WTC11 (cell line): ENCODE data around the gene LCNL1. TPM values are rescaled to one million over a fixed set of nuclear protein-coding genes. Genes with fewer than 3 reads are reported as not detected.
A peak's percentile ranks its signal among the peaks of the same experiment; 100 is the strongest.

Source experiments
- ATAC-seq: fragments of 200-7000 bp; cut with Tn5 transposase; 2 replicates; pipeline ENCODE4 v1.10.0; 2021; ENCODE audit warnings: mild to moderate bottlenecking, moderate library complexity
- CTCF ChIA-PET: fragments of 300-600 bp; sonication (Branson Sonifier 250); formaldehyde crosslinking; loops from one replicate; lab custom pipeline; 2021; ENCODE audit warnings: antibody characterized with exemption; lab: Charles Lee
- POLR2A ChIA-PET: fragments of 350-600 bp; sonication (Branson Sonifier 250); formaldehyde crosslinking; loops from one replicate; lab custom pipeline; 2021; ENCODE audit warnings: antibody characterized with exemption; lab: Charles Lee
- DNase-seq: peaks from one replicate; pipeline ENCODE4 v3.0.0; 2021; ENCODE audit warnings: low spot score
- H3K27ac Mint-ChIP-seq: 2 replicates; pipeline ENCODE4 v1.8.0; 2021; ENCODE audit warnings: mixed read lengths
- H3K27me3 Mint-ChIP-seq: 2 replicates; pipeline ENCODE4 v1.8.0; 2021; ENCODE audit warnings: low read depth, mild to moderate bottlenecking, moderate library complexity, mixed read lengths
- H3K36me3 Mint-ChIP-seq: 2 replicates; pipeline ENCODE4 v1.8.0; 2021; ENCODE audit warnings: mixed read lengths
- H3K4me1 Mint-ChIP-seq: 2 replicates; pipeline ENCODE4 v1.8.0; 2022; ENCODE audit warnings: mixed read lengths
- H3K4me3 Mint-ChIP-seq: 2 replicates; pipeline ENCODE4 v1.8.0; 2021; ENCODE audit warnings: mild to moderate bottlenecking, moderate library complexity, mixed read lengths
- H3K9me3 Mint-ChIP-seq: 2 replicates; pipeline ENCODE4 v1.8.0; 2021; ENCODE audit warnings: mixed read lengths
- AR ChIP-seq: fragments of 250-450 bp; sonication (Bioruptor Pico); IDR thresholded peaks from 2 replicates; pipeline ENCODE4 v1.9.0; 2021; ENCODE audit warnings: mild to moderate bottlenecking
- ATF1 ChIP-seq: sonication (generic); formaldehyde crosslinking; IDR thresholded peaks from 2 replicates; pipeline ENCODE4 v1.8.1; 2023; ENCODE audit warnings: mild to moderate bottlenecking, moderate library complexity, missing genetic modification reagents
- ATF6 ChIP-seq: sonication (generic); formaldehyde crosslinking; IDR thresholded peaks from 2 replicates; pipeline ENCODE4 v1.8.1; 2023; ENCODE audit warnings: mild to moderate bottlenecking, missing genetic modification reagents
- CBFB ChIP-seq: sonication (generic); formaldehyde crosslinking; IDR thresholded peaks from 2 replicates; pipeline ENCODE4 v1.8.1; 2022; ENCODE audit warnings: mild to moderate bottlenecking, low read depth, missing genetic modification reagents
- CDX4 ChIP-seq: fragments of 250-450 bp; sonication (Bioruptor Pico); IDR thresholded peaks from 2 replicates; pipeline ENCODE4 v1.9.0; 2021; ENCODE audit warnings: moderate library complexity, mild to moderate bottlenecking, inconsistent platforms, borderline replicate concordance
- E2F1 ChIP-seq: sonication (generic); formaldehyde crosslinking; IDR thresholded peaks from 2 replicates; pipeline ENCODE4 v1.8.0; 2022; ENCODE audit warnings: mild to moderate bottlenecking, missing genetic modification reagents
- E2F5 ChIP-seq: sonication (generic); formaldehyde crosslinking; IDR thresholded peaks from 2 replicates; pipeline ENCODE4 v1.8.1; 2022; ENCODE audit warnings: mild to moderate bottlenecking, moderate library complexity, missing genetic modification reagents
- ETV6 ChIP-seq: sonication (generic); formaldehyde crosslinking; IDR thresholded peaks from 2 replicates; pipeline ENCODE4 v1.8.1; 2022; ENCODE audit warnings: mild to moderate bottlenecking, missing genetic modification reagents
- GRHL2 ChIP-seq: fragments of 250-450 bp; sonication (Bioruptor Pico); IDR thresholded peaks from 2 replicates; pipeline ENCODE4 v1.8.0; 2022; ENCODE audit warnings: mild to moderate bottlenecking, moderate library complexity; ENCODE audit not compliant: insufficient replicate concordance, severe bottlenecking
- GTF2I ChIP-seq: fragments of 250-450 bp; sonication (Bioruptor Pico); conservative IDR thresholded peaks from 2 replicates; pipeline ENCODE4 v1.4.0; 2021; ENCODE audit warnings: mild to moderate bottlenecking
- JAZF1 ChIP-seq: fragments of 250-450 bp; sonication (Bioruptor Pico); IDR thresholded peaks from 2 replicates; pipeline ENCODE4 v1.9.0; 2021; ENCODE audit warnings: moderate library complexity, mild to moderate bottlenecking, inconsistent platforms
- MAX ChIP-seq: sonication (generic); formaldehyde crosslinking; IDR thresholded peaks from 2 replicates; pipeline ENCODE4 v1.8.0; 2022; ENCODE audit warnings: mild to moderate bottlenecking, missing genetic modification reagents
- MXD4 ChIP-seq: fragments of 250-450 bp; sonication (Bioruptor Pico); IDR thresholded peaks from 2 replicates; pipeline ENCODE4 v1.8.0; 2021; ENCODE audit warnings: mild to moderate bottlenecking, moderate library complexity, borderline replicate concordance
- NR1H2 ChIP-seq: sonication (generic); formaldehyde crosslinking; IDR thresholded peaks from 2 replicates; pipeline ENCODE4 v1.9.0; 2021; ENCODE audit warnings: mild to moderate bottlenecking, moderate library complexity, missing genetic modification reagents
- PRDM15 ChIP-seq: sonication (generic); formaldehyde crosslinking; IDR thresholded peaks from 2 replicates; pipeline ENCODE4 v1.8.0; 2022; ENCODE audit warnings: missing genetic modification reagents
- RELA ChIP-seq: sonication (generic); formaldehyde crosslinking; IDR thresholded peaks from 2 replicates; pipeline ENCODE4 v1.8.1; 2022; ENCODE audit warnings: missing genetic modification reagents, mild to moderate bottlenecking, borderline replicate concordance
- SP1 ChIP-seq: sonication (generic); formaldehyde crosslinking; conservative IDR thresholded peaks from 2 replicates; pipeline ENCODE4 v1.8.1; 2022; ENCODE audit warnings: missing genetic modification reagents
- ZNF219 ChIP-seq: sonication (generic); formaldehyde crosslinking; IDR thresholded peaks from 2 replicates; pipeline ENCODE4 v1.8.0; 2023; ENCODE audit warnings: missing genetic modification reagents, mild to moderate bottlenecking, borderline replicate concordance
- total RNA-seq: library from RNA; stranded (reverse); gene quantifications from 3 replicates; pipeline ENCODE4 v1.2.3, GENCODE V29; 2021

Gene LCNL1
- total RNA-seq, 1 experiment from 2014 or later, result 0.50 TPM

- ChIA-PET POLR2A (no interaction called here), CTCF (interaction anchor here (1.1 kb wide), 1 partner anchor 10 kb away, joined by 3 read pairs; no protein-coding TSS in a partner anchor)
Measured at GRCh38 chr9:136957901-136958300, 24.9 kb upstream of the LCNL1 start.

GRCh38 chr9:136958473-136958872 lies 24.3 kb upstream of the LCNL1 start:
- Mint-ChIP-seq H3K36me3 (no peaks in the 10 kb centered on the region), H3K4me1 (no peaks in the 10 kb centered on the region), H3K4me3 (no peak overlapping the region), H3K27me3 (no peaks in the 10 kb centered on the region), H3K9me3 (peaks cover 9% of the 10 kb centered on the region), H3K27ac (no peak overlapping the region)
- no peak for DNase-seq
- ChIA-PET POLR2A (no interaction called here), CTCF (interaction anchor here (1.1 kb wide), 1 partner anchor 11 kb away, joined by 3 read pairs; no protein-coding TSS in a partner anchor)
- ATAC-seq, result no peak
- TF ChIP-seq GTF2I (0 out of 2 replicates have a peak, but pooled peaks have one; percentile 33), CDX4 (CRISPR knock-in tag) (no peak), JAZF1 (CRISPR knock-in tag) (no peak), E2F5 (CRISPR knock-in tag) (no peak), ZNF219 (CRISPR knock-in tag) (no peak), GRHL2 (CRISPR knock-in tag) (no peak), ATF6 (no peak), MAX (CRISPR knock-in tag) (no peak)

More at GRCh38 chr9:136957901-136958300, 24.9 kb upstream of the LCNL1 start:
- Mint-ChIP-seq H3K27ac (no peak overlapping the region), H3K27me3 (no peaks in the 10 kb centered on the region), H3K4me1 (no peaks in the 10 kb centered on the region), H3K4me3 (no peak overlapping the region), H3K9me3 (peaks cover 9% of the 10 kb centered on the region), H3K36me3 (no peaks in the 10 kb centered on the region)
- DNase-seq (no peak), ATAC-seq (no peak)
- TF ChIP-seq CBFB (CRISPR knock-in tag) (no peak), NR1H2 (no peak), AR (no peak), ETV6 (CRISPR knock-in tag) (no peak), E2F1 (no peak), PRDM15 (no peak), ATF1 (CRISPR knock-in tag) (no peak), MXD4 (CRISPR knock-in tag) (no peak), RELA (CRISPR knock-in tag) (no peak), SP1 (CRISPR knock-in tag) (no peak)
